GM21717 (cell line): ENCODE measurements around the gene HOXC11.

ENCODE experiments used
- ATAC-seq: cut with Tn5 transposase; IDR thresholded peaks from one replicate; pipeline ENCODE4 v1.9.1; 2021; ENCODE audit warnings: mild to moderate bottlenecking, moderate library complexity; ENCODE audit not compliant: unreplicated experiment

HOXC11 gene

DNA sequence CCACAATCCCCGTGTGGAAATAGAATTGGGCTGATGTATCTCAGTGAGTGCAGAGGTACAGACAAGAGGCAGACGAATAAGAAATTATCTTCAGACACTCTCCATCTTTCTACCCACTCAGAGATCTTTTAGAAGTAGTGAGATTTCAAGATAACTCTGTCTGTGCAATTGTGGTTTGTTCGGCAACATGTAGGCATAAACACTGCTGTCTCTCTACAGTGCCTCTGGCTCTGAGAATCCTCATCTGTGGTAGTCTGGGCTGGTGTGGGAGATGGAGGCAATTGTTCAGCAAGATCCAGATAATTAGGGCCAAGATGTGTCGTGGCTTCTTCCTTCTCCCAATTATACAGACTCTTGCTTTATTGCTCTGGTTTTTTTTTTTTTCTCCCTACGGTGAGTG lies 31.2 kb upstream of the HOXC11 start:
- no peak for ATAC-seq

DNA sequence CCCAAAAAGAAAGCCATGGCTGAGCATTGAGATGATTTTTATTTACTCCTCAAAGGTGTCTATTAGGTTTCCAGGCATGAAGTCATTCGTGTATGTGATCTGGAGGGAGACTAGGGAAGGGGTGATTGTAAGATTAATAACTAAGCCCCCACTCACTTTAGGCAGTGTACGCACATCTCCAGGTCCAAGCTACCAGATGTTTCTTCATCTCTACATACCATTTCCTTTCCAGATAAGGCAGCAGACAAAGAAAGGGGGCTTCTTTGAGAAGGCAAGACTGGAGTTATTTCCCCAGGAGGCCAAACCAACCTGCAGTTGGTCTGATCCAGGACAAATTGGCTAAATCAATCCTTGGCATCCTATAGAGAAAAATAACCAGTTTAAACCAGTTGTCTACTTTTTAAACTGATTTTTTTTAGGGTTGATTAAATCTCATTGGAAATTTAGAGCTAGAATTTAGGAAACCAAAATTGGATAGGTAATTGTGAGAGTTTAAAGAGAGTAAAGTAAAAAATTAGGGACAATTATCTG lies 30.4 kb upstream of the HOXC11 start:
- no peak for ATAC-seq

DNA sequence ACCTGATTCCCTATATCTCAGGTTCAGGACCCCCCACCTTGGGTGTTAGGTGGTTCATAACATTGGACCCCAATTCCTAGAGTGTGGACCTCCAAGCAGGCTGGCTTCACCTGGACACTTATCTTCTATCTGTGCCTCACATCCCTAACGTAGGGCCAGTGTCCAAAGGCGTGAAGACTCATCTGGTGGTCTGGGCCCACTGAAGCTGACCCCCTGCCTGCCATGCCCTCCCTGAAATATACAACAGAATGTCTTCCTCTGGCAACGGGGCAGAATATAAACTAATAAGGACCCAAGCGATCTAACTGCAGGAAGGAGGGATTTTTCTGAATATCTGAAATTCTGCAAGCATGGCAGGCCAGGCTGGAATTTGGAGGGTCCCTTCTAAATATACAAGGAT lies 28.7 kb upstream of the HOXC11 start:
- no peak for ATAC-seq

DNA sequence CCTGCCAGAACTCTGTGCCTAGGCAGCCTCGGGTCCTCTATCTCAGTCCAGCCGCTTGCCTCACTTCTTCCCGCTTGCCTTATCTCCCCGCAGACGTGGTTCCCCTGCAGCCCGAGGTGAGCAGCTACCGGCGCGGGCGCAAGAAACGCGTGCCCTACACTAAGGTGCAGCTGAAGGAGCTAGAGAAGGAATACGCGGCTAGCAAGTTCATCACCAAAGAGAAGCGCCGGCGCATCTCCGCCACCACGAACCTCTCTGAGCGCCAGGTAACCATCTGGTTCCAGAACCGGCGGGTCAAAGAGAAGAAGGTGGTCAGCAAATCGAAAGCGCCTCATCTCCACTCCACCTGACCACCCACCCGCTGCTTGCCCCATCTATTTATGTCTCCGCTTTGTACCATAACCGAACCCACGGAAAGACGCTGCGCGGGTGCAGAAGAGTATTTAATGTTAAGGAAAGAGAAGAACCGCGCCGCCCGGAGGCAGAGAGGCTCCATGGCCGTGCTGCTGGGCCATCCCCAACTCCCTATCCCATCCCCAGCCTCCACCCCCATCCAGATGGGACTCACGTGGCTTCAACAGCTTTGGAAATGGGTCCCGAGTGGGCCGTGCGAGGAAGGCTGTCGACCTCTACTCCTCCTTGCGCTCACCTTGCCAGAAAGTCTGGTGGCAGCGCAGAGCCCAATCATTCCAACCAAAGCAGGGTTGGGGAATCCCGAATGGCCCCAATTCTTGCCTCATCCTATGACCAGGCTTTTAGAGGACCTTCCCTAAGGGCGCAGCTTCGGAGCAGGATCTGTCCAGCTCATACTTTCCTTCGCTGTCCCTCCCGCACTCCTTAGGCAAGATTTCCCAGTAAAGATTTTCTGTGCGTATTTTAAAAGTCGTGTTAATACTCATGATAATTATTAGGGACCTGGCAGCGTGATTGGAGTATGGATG lies 27.7 kb upstream of the HOXC11 start:
- no peak for ATAC-seq

DNA sequence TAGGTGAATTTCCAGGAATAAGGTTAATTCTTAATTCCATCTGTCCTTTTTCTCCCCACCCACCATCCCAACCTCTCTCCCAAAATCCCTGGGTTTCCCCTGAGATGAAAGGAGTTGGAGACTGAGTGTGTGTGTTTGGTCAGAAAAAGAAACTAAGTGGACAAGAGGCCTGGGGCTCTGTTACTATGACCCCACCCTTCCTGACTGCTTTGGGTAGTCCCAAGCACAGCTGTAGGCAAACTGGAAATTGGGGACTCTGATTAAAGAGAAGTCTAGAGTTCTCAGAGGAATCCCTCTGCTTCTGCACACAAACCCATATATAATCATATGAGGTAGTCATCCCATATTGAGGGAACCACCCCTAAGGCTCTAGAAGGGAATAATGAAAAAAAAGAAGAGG lies 25.2 kb upstream of the HOXC11 start:
- ATAC-seq, result no peak

DNA sequence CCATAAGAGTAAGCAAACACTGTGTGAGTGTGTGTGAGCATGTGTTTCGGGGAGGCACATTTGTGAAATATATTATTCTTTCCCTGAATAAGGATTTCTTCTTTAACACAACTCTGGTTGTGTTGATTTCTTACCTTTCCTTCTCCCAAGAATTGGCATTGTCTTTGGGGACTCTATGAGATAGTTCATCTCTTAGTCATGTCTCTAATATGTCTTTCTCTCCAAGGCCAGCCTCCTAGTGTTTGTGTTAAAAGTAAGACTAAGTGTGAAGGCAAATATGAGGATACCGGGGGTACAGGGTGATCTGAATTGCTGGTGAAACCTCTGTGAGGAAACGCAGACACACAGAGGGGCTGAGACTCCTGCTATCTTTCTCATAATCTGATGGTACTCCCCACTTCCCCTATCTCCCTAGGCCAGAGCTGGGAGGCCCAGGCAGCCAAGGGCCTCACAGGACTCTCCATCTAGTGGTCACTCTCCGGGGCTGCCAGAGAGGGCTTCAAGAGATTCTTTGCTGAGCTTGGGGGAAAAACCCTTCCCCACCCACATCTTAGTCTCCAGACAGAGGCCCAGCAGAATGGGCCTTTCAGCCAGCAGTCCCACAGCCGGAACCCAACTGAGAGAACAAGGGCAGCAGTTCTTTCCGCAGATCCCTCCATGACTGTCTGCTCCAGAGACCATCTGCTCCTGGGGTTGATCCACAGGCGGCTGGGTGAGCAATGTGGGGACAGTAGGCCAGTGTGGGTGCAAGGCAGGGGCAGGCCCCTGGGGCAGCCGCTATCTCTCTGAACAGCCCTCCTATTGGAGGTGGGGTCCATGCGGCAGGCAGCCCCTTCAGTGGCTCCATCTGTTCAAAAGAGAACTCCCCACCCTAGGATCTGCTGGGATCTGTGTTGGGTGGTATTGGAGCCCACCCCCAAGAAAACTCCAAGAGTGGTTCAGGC lies 24.0 kb upstream of the HOXC11 start:
- ATAC-seq, result no peak

DNA sequence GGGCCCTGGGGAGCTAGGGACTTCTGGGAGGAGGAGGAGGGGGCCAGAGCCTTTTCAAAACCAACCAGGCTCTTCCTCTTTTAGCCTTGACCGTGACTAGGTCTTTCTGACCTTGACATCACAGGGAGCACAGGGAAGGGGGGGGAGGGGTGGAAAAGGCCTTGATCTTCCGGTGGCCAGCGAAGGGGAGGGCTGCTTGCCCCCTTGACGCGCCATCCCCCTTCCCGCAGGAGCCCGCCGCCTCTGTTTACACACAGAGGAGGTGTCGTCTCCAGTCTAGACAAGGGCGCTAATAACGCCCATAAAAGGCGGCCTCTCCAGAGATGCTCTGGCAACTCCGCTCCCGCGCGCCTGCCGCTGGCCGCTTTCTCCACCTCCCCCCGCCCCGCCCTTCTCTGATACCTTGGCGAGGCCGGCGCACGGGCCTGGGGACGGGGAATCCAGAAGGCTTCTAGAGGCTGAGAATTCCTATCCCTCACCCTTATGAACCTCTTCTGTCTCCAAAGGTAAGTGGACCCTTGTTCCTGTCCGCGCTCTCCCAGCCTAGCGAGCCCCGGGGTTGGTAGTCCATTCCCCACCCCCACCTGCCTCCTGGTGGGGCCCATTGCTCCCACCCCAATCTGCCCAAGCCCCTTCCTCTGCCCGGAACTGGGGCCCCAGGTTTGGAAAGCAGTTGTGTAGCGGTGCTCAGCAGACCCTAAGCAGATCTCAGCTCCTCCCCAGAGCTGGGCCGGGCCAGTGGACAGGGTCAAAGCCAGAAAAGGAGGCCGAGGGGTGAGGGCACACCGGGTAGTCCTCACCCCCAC lies 23.1 kb upstream of the HOXC11 start:
- no peak for ATAC-seq

DNA sequence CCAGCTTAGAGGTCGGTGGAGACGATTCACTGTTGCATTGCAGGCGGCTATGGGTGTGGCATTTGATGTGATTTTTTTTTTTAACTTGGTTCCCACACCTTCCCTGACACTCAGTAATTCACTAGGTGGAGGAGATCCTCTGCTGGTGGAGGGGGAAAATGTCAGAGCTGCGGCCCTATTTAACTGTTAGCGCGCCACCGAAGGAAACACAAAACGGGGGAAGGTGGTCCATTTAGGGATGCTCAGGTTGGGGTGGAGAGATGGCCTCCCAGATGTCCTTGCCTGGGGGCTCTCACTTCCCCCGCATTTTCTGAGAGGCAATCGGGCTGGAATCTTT lies 22.5 kb upstream of the HOXC11 start:
- no peak for ATAC-seq

DNA sequence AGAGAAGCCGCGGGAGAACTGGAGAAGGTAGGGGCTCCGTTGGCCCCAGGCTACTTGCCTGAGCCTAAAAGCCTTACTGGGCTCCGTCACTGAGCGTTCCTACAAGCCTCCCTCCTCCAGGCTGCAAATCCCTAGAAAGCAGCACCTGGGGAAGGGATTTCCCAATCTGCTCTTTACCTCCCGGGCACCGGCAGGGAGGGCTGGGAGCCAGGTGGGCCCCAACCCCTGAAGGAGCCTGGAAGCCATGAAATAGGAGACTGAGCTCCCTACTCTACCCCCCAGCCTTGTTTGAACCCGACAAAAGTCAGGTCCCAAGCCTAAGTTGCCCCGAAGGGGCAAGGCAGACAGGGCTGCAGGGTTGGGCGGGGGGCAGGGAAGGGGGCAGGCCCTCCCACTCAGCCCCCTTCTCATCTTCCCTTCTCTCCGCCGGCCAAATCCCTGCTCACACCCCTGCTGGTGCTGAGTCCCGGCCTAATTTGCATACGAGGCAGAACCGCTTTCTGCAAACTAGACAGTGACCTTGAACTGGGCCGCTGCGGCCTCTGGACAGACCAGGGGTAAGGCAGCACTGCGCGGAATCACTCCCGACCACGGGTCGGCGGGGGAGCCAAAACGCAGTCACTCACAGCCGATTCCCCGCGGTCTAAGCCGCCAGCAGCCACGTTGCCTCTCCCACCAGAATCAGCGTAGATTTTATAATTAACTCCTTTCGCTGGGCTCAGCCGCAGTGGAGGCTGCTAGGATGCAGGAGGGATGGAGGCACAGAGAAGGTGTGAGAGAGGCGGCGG lies 21.9 kb upstream of the HOXC11 start:
- no peak for ATAC-seq

DNA sequence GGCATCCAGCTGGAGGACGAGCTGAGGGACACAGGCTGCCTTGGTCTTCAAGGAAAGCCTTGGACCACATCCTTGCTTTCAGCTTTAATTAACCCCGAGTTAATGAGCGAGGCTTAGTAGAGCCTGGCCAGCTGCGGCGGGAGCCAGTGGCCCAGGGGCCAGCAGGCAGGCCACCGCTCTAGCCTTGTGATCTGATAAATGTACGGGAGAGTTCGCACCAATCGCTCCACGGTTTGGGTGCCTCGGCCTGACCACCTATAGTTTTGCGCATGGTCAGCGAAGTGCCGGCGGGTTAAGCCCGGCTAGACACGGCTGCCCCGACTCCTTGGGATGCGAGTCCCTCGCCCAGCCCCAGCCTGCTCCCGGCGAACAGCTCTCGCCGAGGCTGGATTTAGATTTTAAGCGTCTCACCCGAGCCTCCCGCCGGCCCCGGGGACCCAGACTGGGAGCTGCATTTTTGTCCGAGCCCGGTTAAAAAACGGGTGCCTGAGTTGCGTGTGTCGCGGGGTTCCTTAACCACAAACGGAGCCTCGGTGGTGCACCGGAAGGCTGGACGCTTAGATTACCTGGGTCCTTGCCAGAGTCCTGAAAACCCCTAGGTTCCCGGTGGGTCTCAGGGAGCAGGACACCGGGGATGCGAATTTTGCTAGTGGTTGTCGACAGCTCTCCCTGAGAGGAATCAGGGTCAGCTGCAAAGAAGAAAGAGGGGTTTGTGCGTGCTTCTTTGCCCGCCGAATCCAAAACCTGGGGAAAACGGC lies 21.2 kb upstream of the HOXC11 start:
- no peak for ATAC-seq

DNA sequence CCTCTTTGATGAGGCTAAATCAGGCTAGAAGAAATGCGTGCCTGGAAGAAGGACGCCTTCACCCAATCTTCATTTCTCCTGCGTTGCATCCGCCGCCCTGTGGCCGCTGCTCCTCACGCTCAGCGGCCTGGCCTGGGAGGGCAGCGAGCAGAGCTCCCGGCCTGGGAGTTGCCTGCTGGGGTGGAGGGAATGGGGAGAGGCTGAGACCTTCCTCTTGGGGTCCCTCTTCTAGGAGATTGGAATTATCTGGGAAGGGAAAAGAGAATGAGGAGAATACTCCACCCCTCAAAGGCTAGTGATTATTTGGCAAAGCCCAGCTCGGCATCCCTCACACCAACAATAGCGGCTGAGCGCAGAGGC lies 20.6 kb upstream of the HOXC11 start:
- ATAC-seq, result no peak

DNA sequence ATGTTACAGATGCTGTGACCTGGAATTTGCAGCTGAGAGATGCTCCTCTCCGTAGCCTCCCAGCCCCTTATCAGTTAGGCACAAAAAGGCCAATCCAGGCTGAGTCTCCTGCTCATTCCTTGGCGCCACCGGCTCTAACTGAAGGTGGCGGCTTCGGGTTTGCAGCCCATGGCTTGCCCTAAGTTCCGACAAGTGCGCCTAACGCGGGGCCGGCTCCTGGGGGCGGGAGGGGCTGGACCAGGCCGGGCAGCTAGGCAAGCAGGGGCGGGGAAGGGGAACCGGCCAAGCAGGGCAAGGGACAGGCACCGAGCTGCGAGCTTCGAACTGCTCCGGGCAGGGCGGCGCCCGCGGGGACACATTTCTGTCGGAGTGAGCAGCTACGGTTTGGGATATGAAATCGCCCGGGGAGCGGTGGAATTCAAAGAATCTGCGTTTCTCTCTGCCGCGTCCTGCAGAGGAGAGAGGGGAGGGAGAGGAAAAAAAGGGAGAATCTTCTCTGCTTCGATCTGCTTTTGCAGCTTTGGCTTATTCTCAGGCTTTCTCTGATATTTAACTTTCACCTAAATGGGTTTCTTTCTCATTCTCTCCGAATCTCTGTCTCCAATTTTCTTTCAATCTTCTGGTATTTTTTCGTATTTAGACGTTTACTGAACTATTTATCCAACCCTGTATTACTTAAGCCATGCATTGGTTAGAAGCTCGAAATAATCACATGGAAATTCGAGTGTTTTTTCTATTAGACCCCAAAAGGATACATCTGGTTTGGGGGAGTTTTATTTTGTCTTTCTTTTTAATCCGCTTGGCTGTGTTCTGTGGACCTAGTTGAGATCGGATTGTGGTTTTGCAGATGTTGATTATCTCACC lies 19.8 kb upstream of the HOXC11 start:
- no peak for ATAC-seq

DNA sequence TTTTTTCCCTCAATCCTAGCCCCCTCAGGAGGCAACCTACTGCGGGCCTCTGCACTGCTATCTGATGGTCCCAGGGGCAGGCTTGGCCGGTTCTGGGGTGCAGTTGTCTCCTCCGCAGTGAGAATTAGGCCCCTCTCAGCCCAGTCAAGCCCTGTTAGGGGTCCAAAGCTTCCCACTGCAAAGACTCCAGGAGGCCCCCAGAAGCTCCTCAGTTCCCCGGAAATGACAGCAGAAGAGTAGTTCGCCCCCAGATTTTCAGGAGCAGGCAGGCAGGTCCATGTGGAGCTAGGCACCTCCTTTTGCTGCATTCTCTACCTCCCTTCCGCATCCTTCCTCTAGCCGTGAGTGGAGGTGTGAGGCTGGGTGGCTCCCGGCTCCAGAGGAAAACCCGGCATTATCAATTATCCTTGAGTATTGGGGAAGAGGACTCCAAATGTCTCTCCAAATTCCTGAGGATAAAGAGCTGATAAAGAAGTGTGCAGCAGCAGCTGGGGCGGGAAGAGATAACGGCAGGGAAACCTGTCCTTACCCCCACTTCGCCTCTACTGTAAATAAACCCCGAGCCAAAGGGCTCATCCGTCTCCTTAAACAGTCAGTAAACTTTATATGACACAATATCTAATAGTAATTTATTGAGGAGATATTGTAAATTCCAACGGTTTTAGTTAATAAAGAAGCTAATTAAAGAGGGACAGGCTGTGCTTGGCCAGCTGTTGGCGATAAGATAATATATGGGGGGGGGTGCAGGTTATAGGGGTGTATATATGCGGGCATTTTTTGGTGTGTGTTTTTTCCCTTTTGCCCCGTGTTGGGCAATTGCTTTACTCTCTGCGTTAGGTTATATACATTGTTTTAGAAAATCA lies 18.9 kb upstream of the HOXC11 start:
- no peak for ATAC-seq

DNA sequence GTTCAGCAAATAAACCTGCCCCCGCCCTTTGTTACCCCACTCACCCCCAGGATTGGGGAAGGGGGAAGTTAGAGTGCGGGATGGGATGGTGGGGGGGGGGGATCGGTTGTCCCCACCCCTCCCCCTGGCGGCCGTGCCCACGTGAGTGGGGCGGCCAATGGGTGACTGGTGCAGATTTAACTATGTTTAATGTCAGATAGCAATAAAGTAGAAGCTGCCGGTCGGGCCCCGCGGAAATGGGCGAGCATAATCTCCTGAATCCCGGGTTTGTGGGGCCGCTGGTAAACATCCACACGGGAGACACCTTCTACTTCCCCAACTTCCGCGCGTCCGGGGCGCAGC lies 18.3 kb upstream of the HOXC11 start, which contains the start of gene HOXC12:
HOXC12 (plus strand) TSS at position 210 of the 342 bp plus-strand sequence; CDS start at position 237, 27 bp downstream.
- ATAC-seq, result no peak

DNA sequence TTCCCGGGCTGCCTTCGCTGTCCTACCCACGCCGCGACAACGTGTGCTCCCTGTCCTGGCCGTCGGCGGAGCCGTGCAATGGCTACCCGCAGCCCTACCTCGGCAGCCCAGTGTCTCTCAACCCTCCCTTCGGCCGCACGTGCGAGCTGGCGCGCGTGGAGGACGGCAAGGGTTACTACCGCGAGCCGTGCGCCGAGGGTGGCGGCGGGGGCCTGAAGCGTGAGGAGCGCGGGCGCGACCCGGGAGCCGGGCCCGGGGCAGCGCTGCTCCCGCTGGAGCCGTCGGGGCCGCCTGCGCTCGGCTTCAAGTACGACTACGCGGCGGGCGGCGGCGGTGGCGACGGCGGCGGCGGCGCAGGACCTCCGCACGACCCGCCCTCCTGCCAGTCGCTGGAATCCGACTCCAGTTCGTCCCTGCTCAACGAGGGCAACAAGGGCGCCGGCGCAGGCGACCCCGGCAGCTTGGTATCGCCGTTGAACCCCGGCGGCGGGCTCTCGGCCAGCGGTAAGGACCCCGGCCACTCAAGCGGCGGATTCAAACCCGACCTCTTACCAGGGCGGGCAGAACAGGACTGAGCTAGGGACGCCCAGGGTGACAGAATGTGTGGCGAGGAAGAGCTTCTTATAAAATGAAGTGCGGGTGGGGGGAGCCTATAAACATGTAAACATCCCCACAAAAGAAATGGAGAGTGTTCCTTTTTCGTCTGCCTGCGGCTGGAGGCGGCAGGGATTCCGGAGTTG lies 17.7 kb upstream of the HOXC11 start:
- no peak for ATAC-seq

DNA sequence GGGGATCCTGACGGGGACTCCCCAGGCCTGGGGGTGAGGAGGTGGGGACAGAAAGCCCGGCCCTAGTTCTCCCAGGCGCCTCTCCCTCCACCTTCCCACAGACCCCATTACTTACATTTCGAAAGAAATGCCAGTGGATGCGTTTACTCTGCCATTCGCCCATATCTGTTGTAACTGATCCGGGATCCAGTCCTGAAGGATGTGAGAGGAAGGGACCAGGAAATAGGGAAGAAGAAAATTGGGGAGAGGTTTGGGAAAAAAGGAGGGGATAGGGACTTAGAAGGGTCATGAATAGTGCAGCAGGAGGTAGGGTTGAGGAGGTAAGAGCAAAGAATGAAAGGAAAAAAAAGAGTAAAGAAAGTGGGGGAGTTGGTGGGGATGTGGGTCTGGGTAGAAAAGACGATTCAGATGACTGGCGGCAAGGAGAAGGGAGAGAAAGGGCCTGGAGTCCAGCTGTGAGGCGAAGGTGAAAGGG lies 17.1 kb upstream of the HOXC11 start:
- ATAC-seq, result no peak
